ENCODE data around the gene EPS8.
"Not testable (repeated sequence)": the region's sequence is repeated elsewhere in the genome, so short reads cannot be mapped to it uniquely, and the experiment has no call there.

EPS8 gene

GRCh38 chr12:15627995-15628945 lies 160.9 kb downstream of the EPS8 start:
- H3K27me3 Mint-ChIP-seq, result no peaks in the 10 kb centered on the region
- H3K9me3 Mint-ChIP-seq, result no peaks in the 10 kb centered on the region
- no peaks in the 10 kb centered on the region for H3K36me3 Mint-ChIP-seq (ENCODE audit: low read depth)
- no peaks in the 10 kb centered on the region for H3K4me1 Mint-ChIP-seq (ENCODE audit: low read depth)
- no peak overlapping the region for H3K27ac Mint-ChIP-seq
- H3K4me3 Mint-ChIP-seq, result no peak overlapping the region

GRCh38 chr12:15625075-15625474 lies 164.1 kb downstream of the EPS8 start:
- no peak overlapping the region for H3K27ac Mint-ChIP-seq
- no peaks in the 10 kb centered on the region for H3K4me1 Mint-ChIP-seq (ENCODE audit: low read depth)
- H3K9me3 Mint-ChIP-seq, result no peaks in the 10 kb centered on the region
- no peak overlapping the region for H3K4me3 Mint-ChIP-seq
- no peaks in the 10 kb centered on the region for H3K27me3 Mint-ChIP-seq
- no peaks in the 10 kb centered on the region for H3K36me3 Mint-ChIP-seq (ENCODE audit: low read depth)

- peaks cover 4% of the 10 kb centered on the region for H3K9me3 Mint-ChIP-seq
- no peaks in the 10 kb centered on the region for H3K36me3 Mint-ChIP-seq (ENCODE audit: low read depth)
- peaks cover 5% of the 10 kb centered on the region for H3K27me3 Mint-ChIP-seq
- H3K4me3 Mint-ChIP-seq, result no peak overlapping the region
- H3K27ac Mint-ChIP-seq, result no peak overlapping the region
- no peaks in the 10 kb centered on the region for H3K4me1 Mint-ChIP-seq (ENCODE audit: low read depth)
Observed at GRCh38 chr12:15620741-15621539, 168.2 kb downstream of the EPS8 start.

- H3K9me3 Mint-ChIP-seq, result peaks cover 19% of the 10 kb centered on the region
- H3K27me3 Mint-ChIP-seq, result peaks cover 12% of the 10 kb centered on the region
- not testable (repeated sequence) for H3K27ac Mint-ChIP-seq; H3K36me3 Mint-ChIP-seq (ENCODE audit: low read depth); H3K4me1 Mint-ChIP-seq (ENCODE audit: low read depth); H3K4me3 Mint-ChIP-seq
Observed at GRCh38 chr12:15616495-15616894, 172.7 kb downstream of the EPS8 start.

- no peak overlapping the region for H3K4me3 Mint-ChIP-seq
- H3K4me1 Mint-ChIP-seq (ENCODE audit: low read depth), result no peaks in the 10 kb centered on the region
- H3K9me3 Mint-ChIP-seq, result peaks cover 19% of the 10 kb centered on the region
- peaks cover 15% of the 10 kb centered on the region for H3K27me3 Mint-ChIP-seq
- H3K36me3 Mint-ChIP-seq (ENCODE audit: low read depth), result no peaks in the 10 kb centered on the region
- H3K27ac Mint-ChIP-seq, result no peak overlapping the region
Observed at GRCh38 chr12:15613981-15614380, 175.2 kb downstream of the EPS8 start.

- peaks cover 4% of the 10 kb centered on the region for H3K9me3 Mint-ChIP-seq
- no peaks in the 10 kb centered on the region for H3K4me1 Mint-ChIP-seq (ENCODE audit: low read depth)
- H3K36me3 Mint-ChIP-seq (ENCODE audit: low read depth), result no peaks in the 10 kb centered on the region
- H3K27me3 Mint-ChIP-seq, result peaks cover 4% of the 10 kb centered on the region
- H3K27ac Mint-ChIP-seq, result no peak overlapping the region
- H3K4me3 Mint-ChIP-seq, result no peak overlapping the region
Observed at GRCh38 chr12:15608941-15609340, 180.2 kb downstream of the EPS8 start.

GRCh38 chr12:15608406-15608805 lies 180.8 kb downstream of the EPS8 start:
- peaks cover 4% of the 10 kb centered on the region for H3K9me3 Mint-ChIP-seq
- H3K27ac Mint-ChIP-seq, result no peak overlapping the region
- H3K36me3 Mint-ChIP-seq (ENCODE audit: low read depth), result no peaks in the 10 kb centered on the region
- no peaks in the 10 kb centered on the region for H3K4me1 Mint-ChIP-seq (ENCODE audit: low read depth)
- peaks cover 3% of the 10 kb centered on the region for H3K27me3 Mint-ChIP-seq
- H3K4me3 Mint-ChIP-seq, result no peak overlapping the region

GRCh38 chr12:15605881-15606590 lies 183.2 kb downstream of the EPS8 start:
- no peaks in the 10 kb centered on the region for H3K36me3 Mint-ChIP-seq (ENCODE audit: low read depth)
- no peaks in the 10 kb centered on the region for H3K9me3 Mint-ChIP-seq
- no peak overlapping the region for H3K4me3 Mint-ChIP-seq
- H3K27ac Mint-ChIP-seq, result no peak overlapping the region
- H3K4me1 Mint-ChIP-seq (ENCODE audit: low read depth), result peaks cover 6% of the 10 kb centered on the region
- peaks cover 5% of the 10 kb centered on the region for H3K27me3 Mint-ChIP-seq

- H3K4me3 Mint-ChIP-seq, result no peak overlapping the region
- peaks cover 4% of the 10 kb centered on the region for H3K27me3 Mint-ChIP-seq
- no peaks in the 10 kb centered on the region for H3K9me3 Mint-ChIP-seq
- peaks cover 6% of the 10 kb centered on the region for H3K4me1 Mint-ChIP-seq (ENCODE audit: low read depth)
- no peak overlapping the region for H3K27ac Mint-ChIP-seq
- no peaks in the 10 kb centered on the region for H3K36me3 Mint-ChIP-seq (ENCODE audit: low read depth)
Observed at GRCh38 chr12:15603474-15604085, 185.6 kb downstream of the EPS8 start.

- Mint-ChIP-seq H3K4me1 (ENCODE audit: low read depth) (peaks cover 6% of the 10 kb centered on the region), H3K27me3 (peaks cover 4% of the 10 kb centered on the region), H3K36me3 (ENCODE audit: low read depth) (no peaks in the 10 kb centered on the region), H3K27ac (no peak overlapping the region), H3K9me3 (no peaks in the 10 kb centered on the region), H3K4me3 (no peak overlapping the region)
Observed at GRCh38 chr12:15602051-15602672, 187.0 kb downstream of the EPS8 start.

- no peak overlapping the region for H3K27ac Mint-ChIP-seq
- H3K4me1 Mint-ChIP-seq (ENCODE audit: low read depth), result peaks cover 6% of the 10 kb centered on the region
- peaks cover 4% of the 10 kb centered on the region for H3K27me3 Mint-ChIP-seq
- H3K4me3 Mint-ChIP-seq, result no peak overlapping the region
- no peaks in the 10 kb centered on the region for H3K9me3 Mint-ChIP-seq
- no peaks in the 10 kb centered on the region for H3K36me3 Mint-ChIP-seq (ENCODE audit: low read depth)
Observed at GRCh38 chr12:15601210-15601800, 187.9 kb downstream of the EPS8 start.

- Mint-ChIP-seq H3K27me3 (peaks cover 4% of the 10 kb centered on the region), H3K4me3 (no peak overlapping the region), H3K9me3 (no peaks in the 10 kb centered on the region), H3K36me3 (ENCODE audit: low read depth) (no peaks in the 10 kb centered on the region), H3K27ac (no peak overlapping the region), H3K4me1 (ENCODE audit: low read depth) (peaks cover 6% of the 10 kb centered on the region)
Observed at GRCh38 chr12:15600223-15600935, 188.8 kb downstream of the EPS8 start.

- Mint-ChIP-seq H3K9me3 (no peaks in the 10 kb centered on the region), H3K4me3 (no peak overlapping the region), H3K27ac (no peak overlapping the region), H3K4me1 (ENCODE audit: low read depth) (peaks cover 6% of the 10 kb centered on the region), H3K27me3 (peaks cover 4% of the 10 kb centered on the region), H3K36me3 (ENCODE audit: low read depth) (no peaks in the 10 kb centered on the region)
Observed at GRCh38 chr12:15599266-15600037, 189.7 kb downstream of the EPS8 start.
